Measurements from ENCODE around the gene LYRM2. TPM values are rescaled to one million over a fixed set of nuclear protein-coding genes. Genes with fewer than 3 reads are reported as not detected.

The LYRM2 gene
- total and polyA plus RNA-seq, 9 of the 15 experiments (the other 6 are each of a cell fraction or from before 2014, with no cell fraction given) = 13.9 to 115 (median 42.9) TPM

- TF ChIP-seq ATF2 (CRISPR knock-in tag; IDR thresholded peaks at IDR 0.05) (no peak), ZBTB9 (CRISPR knock-in tag; IDR thresholded peaks at IDR 0.05) (no peak), PHF21A (IDR thresholded peaks at IDR 0.05; ENCODE audit: borderline replicate concordance, low read depth) (no peak), ZNF121 (CRISPR knock-in tag; conservative IDR thresholded peaks at IDR 0.05) (no peak), ZNF124 (CRISPR knock-in tag; IDR thresholded peaks at IDR 0.05) (no peak)
Observed at GRCh38 chr6:89649682-89650081, 11.1 kb upstream of the LYRM2 start (continued).

- Histone ChIP-seq H3K4me3 (no peak overlapping the region), H3K9ac (ENCODE audit: insufficient read depth in 1 of 2, low read depth in 2 of 2, low read length in 2 of 2) (no peak overlapping the region), H3K9me1 (ENCODE audit: control insufficient read depth, insufficient read depth, low read length) (no peaks in the 10 kb centered on the region), H4K20me1 (replicated peaks; ENCODE audit: control insufficient read depth, insufficient read depth, low read length) (no peaks in the 10 kb centered on the region), H3K4me2 (ENCODE audit: insufficient read depth, low read length) (no peak overlapping the region), H3K79me2 (ENCODE audit: control insufficient read depth, insufficient read depth, low read length) (no peaks in the 10 kb centered on the region), H3K27ac (ENCODE audit: extremely low read depth, low read depth, low read length) (no peak overlapping the region), H2AFZ (ENCODE audit: low read depth, low read length) (no peak overlapping the region), H3K27me3 (ENCODE audit: control insufficient read depth in 2 of 2, insufficient read depth in 2 of 2, low read length in 2 of 2) (no peaks in the 10 kb centered on the region), H3K4me1 (replicated peaks in 1 of 2; ENCODE audit: control insufficient read depth in 2 of 2, insufficient read depth in 2 of 2, low read length in 2 of 2) (no peaks in the 10 kb centered on the region), H3K36me3 (ENCODE audit: control insufficient read depth, insufficient read depth, low read length) (peaks cover 77% of the 10 kb centered on the region), H3K9me3 (replicated peaks; ENCODE audit: control insufficient read depth, insufficient read depth, low read depth, low read length) (no peaks in the 10 kb centered on the region)
- 94% methylated on average over 4 of the region's 4 CpGs for WGBS (ENCODE audit: insufficient coverage, low coverage, missing lambda C conversion rate)
- in situ Hi-C loops (cut with MboI) = no loop called here
- no TSS peak for BruUV-seq (replicated peaks)
- ATAC-seq (no peak), DNase-seq (ENCODE audit: extremely low read depth in 1 of 4, low spot score in 3 of 4) (no peak), FAIRE-seq (no peak)
- no peak for TF ChIP-seq PRPF4 (IDR thresholded peaks at IDR 0.05; ENCODE audit: insufficient read depth, low read depth, low read length, poor library complexity, severe bottlenecking)
- TF ChIP-seq THAP12 (CRISPR knock-in tag; IDR thresholded peaks at IDR 0.05) = no peak
- TF ChIP-seq ZC3H4 (CRISPR knock-in tag; IDR thresholded peaks at IDR 0.05; ENCODE audit: borderline replicate concordance) = no peak
- TF ChIP-seq ZNF133 (CRISPR knock-in tag; IDR thresholded peaks at IDR 0.05) = no peak
- TF ChIP-seq MBD2 (IDR thresholded peaks at IDR 0.05; ENCODE audit: borderline replicate concordance, low read depth) = no peak
- TF ChIP-seq ETS2 (tag; IDR thresholded peaks at IDR 0.05; ENCODE audit: borderline replicate concordance, poor library complexity, severe bottlenecking) = no peak
- no peak for TF ChIP-seq ZKSCAN1 (IDR thresholded peaks at IDR 0.05; ENCODE audit: low read depth, low read length)
- no peak for TF ChIP-seq ZBTB8A (IDR thresholded peaks at IDR 0.05; ENCODE audit: partially characterized antibody)
- no peak for TF ChIP-seq ZNF655 (CRISPR knock-in tag; IDR thresholded peaks at IDR 0.05)
- TF ChIP-seq YBX1 (IDR thresholded peaks at IDR 0.05) = no peak
- no peak for TF ChIP-seq RBM17 (IDR thresholded peaks at IDR 0.05; ENCODE audit: borderline replicate concordance, low read depth, low read length)
- ChIA-PET POLR2A (no interaction called here), CTCF (ENCODE audit: low intra/inter-chr PET ratio) (no interaction called here)
- intact Hi-C loops (cut with micrococcal nuclease) = no loop called here
Observed at GRCh38 chr6:89644864-89645263, 6.3 kb upstream of the LYRM2 start.

All from K562 (cell line).